WTC11 (cell line): ENCODE measurements around the gene ZRANB2. TPM values are rescaled to one million over a fixed set of nuclear protein-coding genes. Genes with fewer than 3 reads are reported as not detected.

Experiments
- ATAC-seq: fragments of 200-7000 bp; cut with Tn5 transposase; 2 replicates; pipeline ENCODE4 v1.10.0; 2021; ENCODE audit warnings: mild to moderate bottlenecking, moderate library complexity
- CTCF ChIA-PET: fragments of 300-600 bp; sonication (Branson Sonifier 250); formaldehyde crosslinking; loops from one replicate; lab custom pipeline; 2021; ENCODE audit warnings: antibody characterized with exemption; lab: Charles Lee
- POLR2A ChIA-PET: fragments of 350-600 bp; sonication (Branson Sonifier 250); formaldehyde crosslinking; loops from one replicate; lab custom pipeline; 2021; ENCODE audit warnings: antibody characterized with exemption; lab: Charles Lee
- DNase-seq: peaks from one replicate; pipeline ENCODE4 v3.0.0; 2021; ENCODE audit warnings: low spot score
- H3K27ac Mint-ChIP-seq: 2 replicates; pipeline ENCODE4 v1.8.0; 2021; ENCODE audit warnings: mixed read lengths
- H3K27me3 Mint-ChIP-seq: 2 replicates; pipeline ENCODE4 v1.8.0; 2021; ENCODE audit warnings: low read depth, mild to moderate bottlenecking, moderate library complexity, mixed read lengths
- H3K36me3 Mint-ChIP-seq: 2 replicates; pipeline ENCODE4 v1.8.0; 2021; ENCODE audit warnings: mixed read lengths
- H3K4me1 Mint-ChIP-seq: 2 replicates; pipeline ENCODE4 v1.8.0; 2022; ENCODE audit warnings: mixed read lengths
- H3K4me3 Mint-ChIP-seq: 2 replicates; pipeline ENCODE4 v1.8.0; 2021; ENCODE audit warnings: mild to moderate bottlenecking, moderate library complexity, mixed read lengths
- H3K9me3 Mint-ChIP-seq: 2 replicates; pipeline ENCODE4 v1.8.0; 2021; ENCODE audit warnings: mixed read lengths
- AFF4 ChIP-seq: sonication (generic); formaldehyde crosslinking; IDR thresholded peaks from 2 replicates; pipeline ENCODE4 v1.8.1; 2023; ENCODE audit warnings: mild to moderate bottlenecking, missing genetic modification reagents, borderline replicate concordance
- AR ChIP-seq: fragments of 250-450 bp; sonication (Bioruptor Pico); IDR thresholded peaks from 2 replicates; pipeline ENCODE4 v1.9.0; 2021; ENCODE audit warnings: mild to moderate bottlenecking
- ERG ChIP-seq: fragments of 250-450 bp; sonication (Bioruptor Pico); IDR thresholded peaks from 2 replicates; pipeline ENCODE4 v1.8.0; 2021; ENCODE audit warnings: mild to moderate bottlenecking
- GABPB1 ChIP-seq: sonication (generic); formaldehyde crosslinking; IDR thresholded peaks from 2 replicates; pipeline ENCODE4 v1.8.1; 2023; ENCODE audit warnings: mild to moderate bottlenecking, missing genetic modification reagents
- GRHL2 ChIP-seq: fragments of 250-450 bp; sonication (Bioruptor Pico); IDR thresholded peaks from 2 replicates; pipeline ENCODE4 v1.8.0; 2022; ENCODE audit warnings: mild to moderate bottlenecking, moderate library complexity; ENCODE audit not compliant: insufficient replicate concordance, severe bottlenecking
- IRF1 ChIP-seq: sonication (generic); formaldehyde crosslinking; IDR thresholded peaks from 2 replicates; pipeline ENCODE4 v1.8.0; 2023; ENCODE audit warnings: missing genetic modification reagents
- IRF2 ChIP-seq: sonication (generic); formaldehyde crosslinking; IDR thresholded peaks from 2 replicates; pipeline ENCODE4 v1.8.0; 2022; ENCODE audit warnings: low read depth, missing genetic modification reagents, borderline replicate concordance
- JUN ChIP-seq: sonication (generic); formaldehyde crosslinking; IDR thresholded peaks from 2 replicates; pipeline ENCODE4 v1.8.0; 2023; ENCODE audit warnings: mild to moderate bottlenecking, missing genetic modification reagents
- KAT7 ChIP-seq: sonication (generic); formaldehyde crosslinking; IDR thresholded peaks from 2 replicates; pipeline ENCODE4 v1.8.1; 2023; ENCODE audit warnings: missing genetic modification reagents, mild to moderate bottlenecking, borderline replicate concordance
- NFE2L1 ChIP-seq: sonication (generic); formaldehyde crosslinking; IDR thresholded peaks from 2 replicates; pipeline ENCODE4 v1.8.1; 2023; ENCODE audit warnings: missing genetic modification reagents
- NFYB ChIP-seq: sonication (generic); formaldehyde crosslinking; conservative IDR thresholded peaks from 2 replicates; pipeline ENCODE4 v1.8.0; 2022; ENCODE audit warnings: low read depth, missing genetic modification reagents
- OVOL2 ChIP-seq: fragments of 250-450 bp; sonication (Bioruptor Pico); IDR thresholded peaks from 2 replicates; pipeline ENCODE4 v1.9.0; 2021; ENCODE audit warnings: mild to moderate bottlenecking, borderline replicate concordance
- PRDM15 ChIP-seq: sonication (generic); formaldehyde crosslinking; IDR thresholded peaks from 2 replicates; pipeline ENCODE4 v1.8.0; 2022; ENCODE audit warnings: missing genetic modification reagents
- SMAD4 ChIP-seq: sonication (generic); formaldehyde crosslinking; IDR thresholded peaks from 2 replicates; pipeline ENCODE4 v1.8.0; 2022; ENCODE audit warnings: mild to moderate bottlenecking, missing genetic modification reagents
- SOX15 ChIP-seq: fragments of 250-450 bp; sonication (Bioruptor Pico); IDR thresholded peaks from 2 replicates; pipeline ENCODE4 v1.9.0; 2021; ENCODE audit warnings: mild to moderate bottlenecking
- TEAD1 ChIP-seq: sonication (generic); formaldehyde crosslinking; IDR thresholded peaks from 2 replicates; pipeline ENCODE4 v1.8.0; 2022; ENCODE audit warnings: mild to moderate bottlenecking, missing genetic modification reagents
- USF1 ChIP-seq: sonication (generic); formaldehyde crosslinking; IDR thresholded peaks from 2 replicates; pipeline ENCODE4 v1.8.0; 2022; ENCODE audit warnings: mild to moderate bottlenecking, missing genetic modification reagents
- ZNF232 ChIP-seq: sonication (generic); formaldehyde crosslinking; IDR thresholded peaks from 2 replicates; pipeline ENCODE4 v1.8.0; 2022; ENCODE audit warnings: mild to moderate bottlenecking, missing genetic modification reagents
- ZNF281 ChIP-seq: sonication (generic); formaldehyde crosslinking; IDR thresholded peaks from 2 replicates; pipeline ENCODE4 v1.8.0; 2023; ENCODE audit warnings: mild to moderate bottlenecking, missing genetic modification reagents
- ZNF396 ChIP-seq: fragments of 250-450 bp; sonication (Bioruptor Pico); IDR thresholded peaks from 2 replicates; pipeline ENCODE4 v1.8.0; 2021; ENCODE audit warnings: mild to moderate bottlenecking, moderate library complexity, borderline replicate concordance
- total RNA-seq: library from RNA; stranded (reverse); gene quantifications from 3 replicates; pipeline ENCODE4 v1.2.3, GENCODE V29; 2021

The ZRANB2 gene
- total RNA-seq, 1 experiment from 2014 or later = 85.8 TPM

GRCh38 chr1:71086331-71086730 lies 5.5 kb upstream of the ZRANB2 start:
- H3K27me3 Mint-ChIP-seq = peaks cover 46% of the 10 kb centered on the region
- no peak overlapping the region for H3K27ac Mint-ChIP-seq
- no peak overlapping the region for H3K4me3 Mint-ChIP-seq
- ATAC-seq = no peak
- CTCF ChIA-PET = no interaction called here
- no peak for DNase-seq
- peaks cover 3% of the 10 kb centered on the region for H3K4me1 Mint-ChIP-seq
- TF ChIP-seq GRHL2 (CRISPR knock-in tag) (no peak), USF1 (CRISPR knock-in tag) (no peak), AR (no peak), SMAD4 (CRISPR knock-in tag) (no peak), PRDM15 (no peak), KAT7 (CRISPR knock-in tag) (no peak), JUN (CRISPR knock-in tag) (no peak), NFYB (CRISPR knock-in tag) (no peak), ZNF232 (CRISPR knock-in tag) (no peak), ZNF396 (no peak), IRF1 (CRISPR knock-in tag) (no peak), SOX15 (CRISPR knock-in tag) (no peak), TEAD1 (CRISPR knock-in tag) (no peak), GABPB1 (CRISPR knock-in tag) (no peak), AFF4 (CRISPR knock-in tag) (no peak), IRF2 (CRISPR knock-in tag) (no peak), OVOL2 (no peak), ZNF281 (CRISPR knock-in tag) (no peak), ERG (CRISPR knock-in tag) (no peak), NFE2L1 (no peak)
- TF ChIP-seq, all 79 proteins: peak for 0
- Mint-ChIP-seq H3K9me3 (peaks cover 7% of the 10 kb centered on the region), H3K36me3 (no peaks in the 10 kb centered on the region)
- POLR2A ChIA-PET = no interaction called here
